ENCODE data around the gene TP53I13.

The TP53I13 gene

DNA sequence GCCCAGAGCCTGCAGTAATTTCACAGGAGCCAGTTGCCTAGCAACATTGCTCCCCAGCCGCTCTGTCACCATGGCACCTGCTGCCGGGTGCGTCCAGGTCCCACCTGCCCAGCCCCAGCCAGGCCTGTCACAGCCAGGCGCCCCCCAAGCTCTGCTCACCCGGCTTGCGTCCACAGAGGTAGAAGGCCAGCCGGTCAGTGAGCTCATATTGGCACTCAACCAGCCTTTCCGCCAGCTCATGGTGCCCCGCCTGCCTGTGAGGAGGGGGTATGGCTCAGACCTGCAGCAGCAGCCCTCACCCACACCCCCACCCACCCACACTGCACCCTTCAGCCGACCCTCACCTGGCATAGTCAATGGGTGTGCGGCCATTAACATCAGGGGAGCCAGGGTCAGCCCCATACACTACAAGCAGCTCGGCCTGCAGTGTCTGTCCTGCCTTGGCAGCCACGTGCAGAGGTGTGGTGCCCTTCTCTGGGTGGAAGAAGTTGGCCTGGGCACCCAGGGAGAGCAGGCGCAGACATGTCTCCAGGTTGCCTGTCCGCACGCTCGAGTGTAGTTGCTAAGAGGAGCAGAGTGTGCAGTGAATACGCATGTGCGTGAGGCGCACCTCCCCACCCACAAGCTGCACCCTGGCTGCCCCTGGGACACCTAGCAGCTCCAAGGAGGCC, 13.2 kb downstream of the TP53I13 start:
- DNase-seq (ENCODE audit: low read depth in 2 of 2): no peak

DNA sequence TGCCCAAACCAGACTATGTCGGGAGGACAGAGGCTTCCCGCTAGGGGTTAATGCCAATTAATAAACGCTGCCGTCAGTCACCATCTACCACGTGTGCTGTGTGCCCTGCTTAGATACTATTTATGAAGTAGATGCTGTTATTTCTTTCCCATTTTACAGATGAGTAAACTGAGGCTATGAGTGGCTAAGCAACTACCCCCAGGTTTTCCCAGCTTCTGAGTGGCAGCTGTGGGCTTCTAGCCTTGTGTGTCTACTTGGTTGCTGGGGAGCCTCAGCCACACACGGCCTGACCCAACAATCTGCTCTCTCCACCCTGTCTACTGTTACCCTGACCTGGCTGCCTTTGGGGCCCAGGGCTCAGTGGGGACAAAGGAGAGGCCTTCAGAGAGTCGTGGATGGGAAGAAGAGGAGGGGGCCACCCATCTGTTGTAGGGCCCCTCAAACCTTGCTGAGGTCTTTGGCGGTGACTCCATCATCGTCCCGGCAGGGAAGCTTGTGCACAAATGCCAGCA, 13.8 kb downstream of the TP53I13 start:
- no peak for DNase-seq (ENCODE audit: low read depth in 2 of 2)

DNA sequence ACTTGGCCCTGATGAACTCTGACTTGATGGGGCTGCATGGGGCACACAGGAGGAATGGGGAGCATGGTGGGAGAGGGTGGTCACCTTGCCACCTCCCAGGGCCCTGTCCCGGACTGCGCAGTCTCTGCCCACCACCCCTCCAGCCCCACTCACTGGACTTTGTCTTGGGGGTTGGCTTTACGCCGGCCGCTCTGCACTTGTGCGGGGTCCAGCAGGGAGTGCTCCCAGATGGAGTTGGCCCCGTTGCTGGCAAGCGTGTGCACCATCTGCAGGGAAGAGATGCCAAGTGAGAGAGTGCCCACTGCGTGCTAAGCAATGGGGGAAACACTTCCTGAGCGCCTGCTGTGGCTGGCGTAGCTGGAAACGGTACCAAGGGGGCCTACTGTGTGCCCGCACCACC, 14.3 kb downstream of the TP53I13 start:
- no peak for DNase-seq (ENCODE audit: low read depth in 2 of 2)

DNA sequence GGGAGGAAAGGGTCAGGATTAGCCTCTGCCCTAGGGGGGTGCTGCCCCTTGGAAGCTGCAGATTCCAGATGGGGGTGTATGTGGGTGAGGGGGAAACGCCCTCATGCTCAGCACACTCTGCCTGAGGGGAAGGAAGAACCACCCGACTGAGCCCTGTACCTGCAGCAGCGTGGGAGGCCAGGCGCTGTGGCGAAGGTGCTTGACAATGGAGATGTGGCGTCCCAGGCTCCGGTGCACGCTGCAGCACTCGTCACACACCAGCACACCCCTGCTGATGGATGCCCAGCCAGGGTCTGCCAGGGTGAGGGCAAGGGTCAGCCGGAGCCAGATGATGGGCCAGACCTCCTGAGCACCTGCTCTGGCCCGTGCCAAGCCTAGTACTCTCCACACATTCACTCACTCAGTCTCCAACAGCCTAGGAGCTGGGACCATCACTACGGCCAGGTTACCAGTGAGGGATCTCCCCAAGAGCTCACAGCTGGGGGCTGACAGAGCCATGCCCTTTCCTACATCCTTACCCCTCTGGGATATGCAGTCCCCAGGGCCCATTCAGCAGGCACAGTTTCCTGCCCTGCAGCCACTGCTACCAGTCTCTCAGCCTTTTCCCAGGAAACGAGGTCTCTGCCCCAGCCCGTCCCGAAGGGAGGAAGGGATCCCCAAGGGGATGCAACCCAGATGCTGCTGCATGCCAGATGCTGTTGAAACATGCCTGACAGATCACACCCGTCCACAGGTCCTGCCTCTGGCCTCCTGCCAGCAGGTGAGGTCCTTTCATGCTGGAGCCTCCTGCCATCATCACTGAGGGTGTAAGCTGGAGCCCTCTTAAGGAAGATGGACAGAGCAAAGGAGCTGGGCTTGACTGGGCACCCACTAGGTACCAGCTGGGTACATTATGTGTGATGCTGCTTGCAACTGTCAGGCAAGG, 15.1 kb downstream of the TP53I13 start:
- no peak for DNase-seq (ENCODE audit: low read depth in 2 of 2)

DNA sequence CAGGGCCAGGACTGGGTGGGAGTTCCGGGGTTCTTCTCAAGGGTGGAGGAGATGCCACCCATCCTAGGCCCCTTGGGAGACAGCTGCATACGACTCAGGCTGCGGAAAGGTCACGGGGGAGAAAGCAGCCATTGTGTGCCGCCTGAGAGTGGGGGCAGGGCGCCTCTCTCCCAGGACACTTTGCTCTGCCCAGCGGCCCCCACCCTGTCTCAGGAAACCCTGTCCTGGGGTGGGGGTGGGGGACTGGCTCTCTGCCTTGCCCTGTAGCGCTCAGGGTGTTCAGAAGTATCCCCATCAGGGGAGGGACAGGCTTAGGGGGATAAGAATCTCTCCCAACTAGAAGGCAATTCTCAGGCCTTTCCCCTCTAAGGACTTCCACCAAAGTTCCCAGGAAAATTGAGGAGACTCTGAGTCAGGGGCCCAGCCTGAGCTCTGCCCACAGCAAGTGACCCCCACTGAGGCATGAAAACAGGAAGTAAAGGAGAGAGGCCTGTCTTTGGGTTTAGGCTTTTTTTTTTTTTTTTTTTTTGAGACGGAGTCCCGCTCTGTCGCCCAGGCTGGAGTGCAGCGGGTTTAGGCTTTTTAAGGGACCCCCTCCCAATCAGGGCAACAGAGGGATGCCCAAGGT, 16.1 kb downstream of the TP53I13 start:
- DNase-seq (ENCODE audit: low read depth in 2 of 2): no peak

DNA sequence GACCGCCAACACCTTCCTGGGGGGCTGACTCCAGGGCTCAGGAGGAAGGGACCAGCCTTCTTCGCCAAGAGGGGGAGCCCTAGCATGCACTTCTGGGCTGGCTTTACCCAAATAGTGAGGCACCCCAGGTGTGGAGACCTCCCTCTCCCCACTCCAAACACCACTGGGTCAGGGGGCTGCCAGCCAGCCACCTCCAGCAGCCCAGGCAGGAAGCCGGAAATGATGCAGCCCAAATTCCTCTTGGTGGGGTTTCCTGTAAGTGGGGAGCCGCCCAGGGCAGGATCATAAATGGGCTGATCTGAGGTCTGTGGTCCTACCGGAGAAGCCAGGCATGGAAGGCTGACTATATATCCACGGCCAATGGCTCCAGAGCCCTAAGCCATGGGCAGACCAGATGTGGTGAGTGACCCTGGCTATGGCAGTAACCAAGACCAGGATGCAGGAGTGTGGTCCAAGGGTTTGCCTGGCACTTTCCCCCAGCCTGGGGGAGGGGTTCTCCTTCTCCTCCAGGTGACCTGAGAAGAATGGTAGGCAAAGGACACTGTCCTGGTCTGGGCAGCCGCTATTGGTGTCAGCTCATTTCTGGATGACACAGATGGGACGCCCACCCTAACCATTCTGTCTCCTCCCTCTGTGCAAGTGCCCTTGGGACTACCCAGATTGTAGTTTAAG, 16.7 kb downstream of the TP53I13 start:
- DNase-seq (ENCODE audit: low read depth in 2 of 2): no peak

DNA sequence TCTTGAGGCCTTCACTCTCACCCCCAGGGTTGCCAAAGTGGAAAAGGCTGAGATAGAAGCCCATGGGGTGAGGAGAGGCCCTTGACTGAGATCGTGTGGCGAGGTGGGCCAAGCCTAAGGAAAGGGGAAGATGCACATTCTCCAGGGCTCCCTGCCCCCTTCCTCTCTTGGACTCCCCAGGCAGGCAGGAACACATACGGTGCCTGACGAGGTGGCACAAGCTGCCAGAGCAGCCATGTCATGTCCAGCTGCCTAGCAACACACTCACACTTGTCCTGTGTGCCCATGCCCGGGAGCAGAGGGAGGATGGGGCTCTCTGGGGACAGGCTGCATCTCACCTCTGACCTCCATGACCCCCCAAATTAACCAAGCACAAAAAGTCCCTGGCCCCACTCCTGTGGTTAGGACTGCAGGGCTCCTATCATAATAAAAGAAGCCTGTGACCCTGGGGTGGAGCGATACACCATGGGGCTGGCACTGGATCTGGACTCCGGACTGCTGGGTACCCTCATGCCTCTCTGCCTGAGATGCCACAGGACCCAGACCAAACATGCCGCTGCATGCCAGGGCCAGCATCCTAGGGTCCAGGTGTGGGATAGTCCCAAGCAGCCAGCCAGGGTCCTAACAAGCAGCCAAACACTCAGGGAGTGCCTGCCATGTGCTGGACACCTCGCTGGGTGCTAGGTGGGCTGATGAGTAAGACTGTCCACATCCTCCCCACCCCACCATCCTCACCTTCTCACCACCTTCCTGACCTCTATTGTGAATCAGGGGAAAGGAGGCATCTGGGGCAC, 18.4 kb downstream of the TP53I13 start:
- no peak for DNase-seq (ENCODE audit: low read depth in 2 of 2)

DNA sequence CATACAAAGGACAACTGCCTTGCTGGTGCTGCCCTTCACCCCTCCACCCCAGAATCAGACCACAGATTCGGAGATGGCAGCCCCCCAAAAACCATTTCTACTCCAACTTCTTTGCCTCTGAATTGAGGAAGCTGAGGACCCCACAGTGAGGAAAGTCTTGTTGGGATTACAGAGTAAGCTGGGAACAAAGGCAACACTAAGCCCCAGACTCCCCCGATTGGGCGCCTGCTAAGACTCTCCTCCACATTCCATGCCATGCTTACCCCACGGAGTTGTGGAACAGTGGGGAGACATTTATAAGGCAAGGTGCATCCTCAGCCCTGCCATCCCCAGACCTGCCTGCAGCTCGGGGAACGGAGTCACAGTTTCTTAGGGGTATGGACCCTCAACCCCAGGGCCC, 19.1 kb downstream of the TP53I13 start:
- no peak for DNase-seq (ENCODE audit: low read depth in 2 of 2)

DNA sequence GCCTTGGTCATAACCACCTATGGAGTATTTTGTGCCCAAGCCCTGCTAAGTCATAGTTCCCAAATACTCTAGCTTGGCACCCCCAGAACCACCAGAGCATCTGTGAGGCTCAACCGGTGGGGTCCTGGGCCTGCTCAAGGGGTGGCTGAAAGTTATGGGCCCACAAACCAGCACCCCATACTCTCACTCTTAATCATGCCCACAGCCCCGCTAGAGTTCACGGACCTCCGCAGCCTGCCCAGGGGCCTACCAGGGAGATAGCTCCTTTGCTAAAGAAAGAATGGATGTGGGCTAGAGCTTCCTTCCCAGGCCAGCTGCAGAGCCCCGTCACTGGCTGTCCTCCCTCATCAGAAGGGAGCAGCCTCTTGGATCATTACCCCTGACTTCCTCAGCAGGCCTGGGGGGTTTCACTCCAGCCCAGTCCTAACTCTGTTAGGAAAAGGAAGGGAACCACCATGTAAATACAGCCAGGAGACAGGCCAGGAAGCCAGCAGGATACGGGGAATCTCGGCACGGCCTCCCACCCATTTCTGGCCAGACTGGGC, 19.6 kb downstream of the TP53I13 start:
- DNase-seq (ENCODE audit: low read depth in 2 of 2): no peak

DNA sequence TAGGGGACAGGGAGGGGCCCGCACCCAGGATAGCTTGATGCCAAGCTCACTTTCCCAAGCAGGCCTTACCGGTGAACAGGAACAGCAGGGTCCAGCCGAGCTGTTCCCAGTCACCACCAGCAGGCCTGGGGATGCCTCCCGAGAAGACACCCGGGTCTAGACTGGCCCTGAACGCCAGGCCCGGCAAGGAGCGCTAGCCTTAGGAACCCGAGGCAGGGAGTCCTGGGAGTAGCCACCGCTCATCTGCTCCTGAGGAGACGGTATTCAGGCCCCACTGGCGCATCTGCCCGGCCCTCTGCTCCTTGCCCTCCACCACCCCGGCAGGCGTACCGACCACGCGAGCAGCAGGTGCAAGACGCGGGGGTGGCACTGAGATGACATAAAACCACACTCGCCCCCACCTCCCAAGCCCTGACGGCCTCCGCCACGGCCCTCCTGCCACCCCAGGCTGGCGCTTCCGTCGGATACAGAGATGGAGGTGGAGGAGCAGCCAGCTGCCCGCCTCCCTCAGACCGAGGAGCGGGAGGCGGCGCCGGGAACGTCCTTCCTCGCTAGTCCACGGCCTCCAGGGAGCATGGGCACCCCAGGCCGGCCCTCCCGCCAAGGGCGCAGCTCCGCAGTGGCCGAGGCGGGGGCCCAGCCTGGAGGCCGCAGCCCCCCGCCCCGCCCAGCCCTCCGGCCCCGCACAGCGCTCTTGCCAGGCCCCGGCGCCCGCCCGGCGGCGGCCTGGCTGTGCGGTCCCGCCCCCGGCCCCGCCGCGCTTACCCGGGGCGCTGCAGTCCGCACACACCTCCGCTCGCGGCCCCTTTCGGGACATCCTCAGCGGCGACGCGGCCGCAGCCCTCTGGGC, 20.3 kb downstream of the TP53I13 start:
- no peak for DNase-seq (ENCODE audit: low read depth in 2 of 2)

DNA sequence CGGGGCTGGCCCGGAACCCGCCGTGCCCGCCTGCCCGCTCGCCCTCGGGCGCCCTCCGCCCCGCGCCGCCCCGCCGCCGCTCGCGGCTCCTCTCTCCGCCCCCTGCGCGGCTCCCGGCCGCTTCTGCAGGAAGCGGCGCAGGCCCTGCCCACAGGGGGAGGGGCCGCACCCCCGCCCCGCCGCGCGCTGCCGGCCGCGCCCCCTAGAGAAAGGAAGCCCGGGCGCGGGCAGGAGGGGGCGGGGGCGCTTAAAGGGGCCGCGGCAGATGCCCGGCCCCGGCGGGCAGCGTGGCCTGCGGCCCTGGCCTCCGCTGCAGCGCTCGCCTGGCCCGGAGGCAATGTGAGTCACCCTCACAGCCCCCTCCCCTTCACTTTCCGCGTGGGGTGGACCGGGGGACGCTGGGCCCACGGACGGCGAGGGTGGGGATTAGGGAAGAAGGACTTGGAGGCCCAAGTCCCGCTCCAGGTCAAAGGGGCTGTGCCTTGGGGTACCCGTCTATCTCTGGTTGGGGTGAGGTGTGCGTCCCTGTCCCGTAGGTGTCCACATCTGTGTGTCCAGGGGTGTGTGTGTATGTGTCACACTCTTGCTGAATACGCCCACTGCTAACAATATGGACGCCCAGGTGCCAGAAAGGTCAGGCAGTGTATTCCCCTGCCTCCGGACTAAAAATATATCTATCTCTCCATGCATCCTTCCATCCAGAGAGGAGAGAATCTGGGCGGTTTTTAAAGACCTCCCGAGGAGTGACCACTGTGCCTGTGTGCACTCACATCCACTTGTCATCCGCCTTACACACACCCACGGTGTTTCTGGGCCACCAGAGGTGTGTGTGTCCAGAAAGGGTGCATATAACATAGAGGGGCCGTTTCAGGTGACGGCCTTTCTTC, 21.3 kb downstream of the TP53I13 start, which contains the start of gene GIT1:
GIT1 (minus strand) TSS at position 125 of the 887 bp plus-strand sequence. CDS start 270 bp downstream, outside the sequence.
- peak; percentile 65 to 73 for DNase-seq (ENCODE audit: low read depth in 2 of 2)

DNA sequence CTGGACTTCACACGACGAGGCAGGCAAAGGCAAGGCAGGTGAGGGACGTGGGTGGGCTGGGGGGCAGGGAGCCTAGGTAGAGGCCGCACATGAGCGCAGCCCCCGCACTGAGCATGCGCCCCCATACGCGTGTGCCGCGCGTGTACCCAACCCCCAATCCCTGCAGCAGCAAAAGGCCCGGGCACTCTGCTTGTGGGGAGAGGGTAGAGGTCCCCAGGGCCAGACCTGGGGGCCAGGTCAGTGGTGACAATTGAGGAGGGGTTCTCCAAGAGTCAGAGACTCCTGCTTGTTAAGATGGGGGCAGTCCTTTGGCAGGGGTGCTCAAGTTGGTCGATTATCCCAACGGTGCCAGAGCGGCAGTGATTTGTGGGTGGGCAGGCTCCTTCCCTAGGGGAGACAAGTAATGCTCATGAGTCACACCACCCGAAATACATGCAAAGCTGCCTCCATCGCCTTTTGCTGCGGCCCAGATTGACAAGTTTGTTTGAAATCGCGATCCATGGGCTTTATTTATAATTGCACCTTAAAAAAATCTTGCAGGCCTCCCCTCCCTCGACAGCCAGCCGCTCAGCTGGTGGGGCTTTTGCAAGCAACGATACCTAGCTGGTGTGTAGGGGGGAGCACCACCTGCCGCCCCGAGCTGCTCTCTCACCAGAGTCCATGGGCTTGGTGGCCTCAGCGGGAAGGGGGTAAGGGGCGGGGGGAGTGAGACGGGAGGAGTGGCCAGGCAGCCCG, 22.1 kb downstream of the TP53I13 start:
- DNase-seq (ENCODE audit: low read depth in 2 of 2): no peak

DNA sequence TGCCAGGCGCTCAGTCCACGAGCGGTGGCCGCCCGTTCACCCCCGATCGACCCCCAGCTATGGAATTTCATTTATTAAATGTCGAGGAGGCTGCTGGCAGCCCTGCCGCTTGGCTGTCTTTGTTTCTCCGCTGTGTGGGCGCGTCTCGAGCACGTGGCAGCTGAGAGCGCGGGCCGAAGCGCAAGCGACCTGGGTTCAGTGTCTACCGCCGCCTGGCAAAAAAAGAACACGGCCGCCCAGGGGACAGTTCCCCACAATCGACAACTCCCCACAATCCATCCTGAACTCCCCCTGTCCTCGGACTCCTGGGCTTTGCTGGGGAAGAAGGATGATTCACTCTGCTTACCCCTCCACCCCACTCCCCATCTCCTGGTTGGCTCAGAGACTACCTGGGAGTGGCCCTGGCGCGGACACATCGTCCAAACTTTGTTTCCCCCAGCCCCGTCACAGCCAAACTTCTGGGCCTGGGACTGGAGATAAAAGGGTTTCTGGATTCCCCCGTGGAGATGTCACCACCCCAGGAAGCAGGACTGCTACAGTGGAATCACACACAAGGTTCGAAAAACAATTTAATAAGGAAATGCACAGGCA, 22.7 kb downstream of the TP53I13 start:
- no peak for DNase-seq (ENCODE audit: low read depth in 2 of 2)

DNA sequence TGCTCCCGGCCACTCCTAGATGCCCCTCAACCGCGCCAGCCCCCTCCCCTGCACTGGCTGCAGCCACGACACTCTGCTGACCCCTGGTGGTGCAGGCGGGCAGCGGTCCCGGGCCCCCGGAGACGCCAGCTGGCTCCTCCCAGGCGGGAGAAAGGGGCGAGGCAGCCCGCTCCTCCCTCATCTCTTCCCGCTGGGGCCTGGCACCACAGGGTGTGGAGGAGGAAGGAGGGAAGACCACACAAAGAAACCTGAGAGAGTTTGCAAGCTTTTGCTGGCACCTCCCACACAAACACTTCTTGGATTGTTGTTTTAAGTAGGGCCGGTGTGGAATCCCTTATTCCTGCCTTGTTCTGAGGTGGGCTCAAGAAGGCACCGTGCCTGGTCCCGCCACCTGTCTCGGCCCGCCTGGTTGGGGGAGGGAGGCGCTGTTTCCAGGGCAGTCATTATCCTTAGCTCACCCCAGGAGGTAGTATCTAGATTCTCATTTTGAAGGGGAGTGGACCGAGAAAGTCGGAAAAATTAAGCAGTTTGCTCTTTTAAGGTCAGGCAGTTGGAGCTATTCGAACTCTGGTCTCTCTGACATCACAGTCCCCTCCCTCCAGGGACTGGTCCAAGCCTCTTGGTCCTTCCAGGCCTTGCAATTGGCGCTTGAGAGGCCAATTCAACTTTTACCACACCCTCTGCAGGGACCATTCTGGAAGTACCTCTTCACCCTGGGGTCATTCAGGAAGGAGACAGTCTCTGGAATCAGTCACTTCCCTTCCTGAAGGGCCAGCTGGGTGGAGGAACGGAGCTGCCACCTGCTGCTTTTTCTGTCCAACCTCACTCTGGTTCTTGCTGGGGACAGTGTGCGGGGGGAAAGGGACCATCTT, 23.5 kb downstream of the TP53I13 start:
- DNase-seq (ENCODE audit: low read depth in 2 of 2): peak; percentile 66 to 85

DNA sequence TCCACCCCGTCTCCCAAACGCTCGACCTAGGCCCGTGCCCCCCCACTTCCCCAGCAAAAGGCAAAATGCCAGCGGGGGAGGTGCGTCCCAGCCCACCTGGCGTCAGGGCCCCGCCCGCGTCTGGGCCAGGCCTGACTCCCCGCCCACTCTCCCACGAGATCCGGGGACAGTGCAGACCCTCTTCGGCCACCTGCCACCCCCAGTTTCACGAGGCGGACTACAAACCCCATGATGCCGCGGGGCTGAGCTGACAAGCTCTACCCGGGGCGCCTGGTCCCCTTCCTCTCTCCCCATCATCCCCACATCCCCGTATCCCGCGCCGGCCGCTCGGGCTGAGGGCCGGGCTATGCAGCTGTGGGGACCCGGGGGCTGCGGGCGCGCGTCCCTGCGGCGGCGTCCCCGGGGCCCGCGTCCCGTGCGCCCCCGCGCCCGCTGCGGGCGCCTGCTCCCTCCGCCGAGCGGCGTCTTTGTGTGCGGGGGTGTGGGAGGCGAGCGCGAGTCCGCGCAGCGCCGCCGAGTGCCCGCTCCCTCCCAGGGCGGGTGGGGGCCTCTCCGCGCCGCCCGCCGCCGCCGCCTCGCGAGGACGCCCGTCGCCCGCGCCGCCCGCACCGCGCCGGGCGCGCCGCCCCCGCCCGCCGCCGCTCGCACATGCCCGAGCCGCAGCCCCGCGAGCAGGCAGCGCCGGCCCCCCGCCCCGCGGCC, 24.5 kb downstream of the TP53I13 start, which contains the start of gene ANKRD13B:
ANKRD13B (plus strand) TSS at position 283 of the 702 bp plus-strand sequence. CDS start 490 bp downstream, outside the sequence.
- DNase-seq (ENCODE audit: low read depth in 2 of 2): no peak

Data from stimulated activated CD4-positive, alpha-beta T cell treated with anti-CD3 and anti-CD28 coated beads, Interleukin-12 subunit alpha, Interleukin-12 subunit beta, amount 100 ng/mL, for 24 hours (primary cell).